Effector CD8-positive, alpha-beta T cell (primary cell): ENCODE measurements around the gene ELF3.
"Not testable (repeated sequence)": the region's sequence is repeated elsewhere in the genome, so short reads cannot be mapped to it uniquely, and the experiment has no call there.

Experiments used
- DNase-seq: peaks from one replicate; lab custom pipeline; 2025; lab: John Stamatoyannopoulos, UW

The ELF3 gene

GRCh38 chr1:202034683-202035462 is 24.5 kb downstream of the ELF3 start:
- DNase-seq = no peak

- DNase-seq = no peak
These were observed 26.4 kb downstream of the ELF3 start for GRCh38 chr1:202036595-202037387.

DNA sequence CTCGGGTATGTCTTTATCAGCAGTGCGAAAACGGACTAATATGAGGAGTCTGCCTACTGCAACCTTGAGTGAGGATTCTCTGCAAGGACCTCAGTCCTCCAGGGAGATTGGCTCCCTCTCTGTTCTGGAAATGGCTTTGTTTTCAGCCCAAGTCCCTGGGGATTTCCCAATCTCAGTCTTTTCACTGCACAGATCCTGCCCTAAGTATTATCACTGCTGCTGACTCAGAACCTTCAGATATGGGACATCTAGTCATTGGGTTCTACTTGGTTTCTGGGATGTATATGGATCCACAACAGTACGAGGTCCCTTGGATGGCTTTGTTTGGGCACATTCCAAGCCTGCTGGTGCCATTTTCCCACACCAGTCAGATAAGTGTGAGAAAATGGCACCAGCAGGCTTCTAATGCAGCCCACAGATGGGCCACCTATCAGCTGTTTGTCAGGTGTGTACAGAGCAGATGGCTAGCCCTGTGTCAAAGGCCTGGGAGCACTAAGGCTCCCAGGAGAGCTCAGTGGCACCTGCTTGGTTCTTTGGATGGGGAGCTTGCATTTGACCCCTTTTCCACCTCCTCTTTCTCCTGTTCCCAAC is 27.4 kb downstream of the ELF3 start:
- DNase-seq = no peak

DNA sequence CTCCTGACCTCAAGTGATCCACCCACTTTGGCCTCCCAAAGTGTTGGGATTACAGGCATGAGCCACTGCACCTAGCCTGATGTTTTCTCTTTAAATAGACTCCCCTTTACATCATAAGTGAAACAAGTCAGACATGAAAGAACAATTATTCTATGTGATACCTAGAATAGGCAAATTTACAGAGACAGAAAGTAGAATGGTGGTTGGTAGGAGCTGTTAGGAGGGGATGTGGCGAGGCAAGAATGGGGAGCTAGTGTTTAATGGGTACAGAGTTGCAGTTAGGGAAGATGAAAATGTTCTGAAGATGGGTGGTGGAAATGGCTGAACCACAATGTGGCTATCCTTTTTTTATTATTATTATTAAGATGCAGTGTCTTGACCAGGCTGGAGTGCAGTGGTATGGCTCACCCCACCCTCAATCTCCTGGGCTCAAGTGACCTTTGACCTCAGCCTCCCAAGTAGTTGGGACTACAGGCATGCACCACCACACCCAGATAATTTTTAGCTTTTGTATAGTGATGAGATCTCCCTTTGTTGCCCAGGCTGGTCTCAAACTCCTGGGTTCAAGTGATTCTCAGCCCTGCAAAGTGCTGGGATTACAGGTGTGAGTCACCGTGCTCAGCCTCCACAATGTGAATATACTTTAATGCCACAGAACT is 28.4 kb downstream of the ELF3 start:
- no peak for DNase-seq

DNA sequence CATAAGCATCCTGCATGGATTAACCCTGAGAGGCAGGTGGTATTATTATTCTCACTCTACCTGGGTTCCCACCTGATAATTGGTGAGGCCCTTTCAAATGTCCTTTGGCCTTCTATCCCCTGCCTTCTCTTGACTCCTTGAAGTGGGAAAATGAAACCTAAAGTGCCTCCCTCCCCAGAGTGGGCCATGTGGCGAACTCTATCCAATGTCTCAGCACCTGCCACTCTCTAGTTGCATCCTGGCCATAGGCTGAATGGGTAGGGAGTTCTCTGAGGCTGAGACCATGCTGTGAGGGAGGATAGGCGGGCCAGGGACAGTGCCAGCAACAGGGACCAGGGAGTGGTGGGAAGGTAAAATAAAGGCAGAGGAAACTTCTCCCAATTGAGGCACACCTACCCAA is 35.3 kb downstream of the ELF3 start:
- no peak for DNase-seq

- DNase-seq = no peak
These were observed 35.8 kb downstream of the ELF3 start for GRCh38 chr1:202046227-202046626.

DNA sequence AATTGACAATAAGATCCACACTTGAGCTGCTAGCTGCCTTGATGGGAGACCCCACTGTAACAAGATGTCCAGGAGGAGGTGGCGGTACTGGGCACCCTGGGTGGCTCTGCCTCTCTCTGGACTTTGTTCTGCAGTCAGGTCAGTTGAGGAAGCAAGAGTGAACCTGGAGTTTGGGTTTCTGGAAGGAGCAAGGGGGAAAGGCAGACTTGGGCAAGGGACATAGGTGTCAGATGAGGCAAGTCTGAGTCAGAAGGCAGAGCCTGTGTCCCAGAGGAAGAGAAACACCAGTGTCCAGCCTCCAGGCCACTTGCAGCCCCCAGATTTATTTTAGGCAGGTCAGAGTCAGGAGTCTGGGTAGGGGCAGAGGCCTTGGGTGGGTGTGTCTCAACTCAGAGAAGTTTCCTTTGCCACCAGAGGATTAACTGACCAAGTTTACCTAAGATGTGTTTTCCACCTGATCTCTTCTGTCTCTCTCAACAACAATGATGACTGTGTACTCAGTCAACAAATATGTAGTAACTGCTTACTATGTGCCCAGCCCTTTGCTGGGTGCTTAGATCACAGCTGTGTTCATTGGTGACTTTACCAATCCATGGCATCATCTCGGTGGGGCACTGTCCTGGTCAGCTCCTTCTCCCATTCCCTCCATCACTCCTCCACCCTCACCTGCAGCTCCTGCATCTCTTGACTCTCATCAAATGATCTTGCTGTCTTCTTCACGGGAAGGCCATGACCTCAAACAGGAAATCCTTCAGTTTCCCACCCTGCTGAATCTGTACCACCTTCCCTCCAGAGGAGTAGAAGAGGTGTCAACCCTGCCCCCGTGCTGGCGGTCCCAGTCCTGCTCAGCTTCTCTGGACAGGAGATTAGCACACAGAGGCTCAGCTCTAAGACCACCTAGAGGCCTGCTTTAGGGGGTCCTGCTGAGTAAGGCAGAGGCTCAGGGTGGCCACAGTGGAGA is 36.6 kb downstream of the ELF3 start:
- DNase-seq = no peak

DNA sequence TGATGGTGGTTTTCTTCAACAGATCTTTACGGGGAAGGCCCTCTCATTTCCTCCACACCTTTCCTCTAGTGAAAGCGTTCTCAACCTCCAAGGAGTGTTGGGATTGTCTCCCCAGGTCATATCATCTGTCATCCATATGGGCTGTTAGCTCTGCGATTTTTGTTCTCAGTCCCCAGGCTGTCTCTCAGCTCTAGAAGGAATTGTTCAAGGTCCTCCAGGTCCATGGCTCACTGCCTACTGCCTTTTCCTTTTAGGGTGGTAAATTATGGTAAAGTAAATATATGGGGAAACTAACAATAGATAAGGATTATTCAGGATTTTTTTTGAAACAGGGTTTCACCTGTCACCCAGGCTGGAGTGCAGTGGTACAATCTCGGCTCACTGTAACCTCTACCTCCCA is 37.6 kb downstream of the ELF3 start:
- no peak for DNase-seq

DNA sequence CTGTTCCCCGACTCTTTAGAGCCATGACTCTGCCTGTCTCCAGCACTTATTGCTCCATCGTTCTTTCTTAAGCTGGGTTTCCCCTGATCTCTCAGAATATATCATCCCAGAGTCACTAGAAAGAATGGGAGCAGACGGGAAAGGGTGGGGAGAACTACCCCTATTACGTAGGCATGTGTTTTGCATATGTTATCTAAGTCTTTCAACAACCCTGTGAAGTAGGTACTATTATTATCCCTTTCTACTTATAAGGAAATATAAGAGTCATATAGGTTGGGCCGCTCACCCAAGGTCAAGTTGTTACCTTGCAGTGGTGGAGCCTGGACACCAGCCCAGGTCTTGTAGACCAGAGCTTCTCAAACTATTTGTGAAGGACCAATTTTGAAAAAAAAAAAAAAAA is 38.7 kb downstream of the ELF3 start:
- DNase-seq = no peak

DNA sequence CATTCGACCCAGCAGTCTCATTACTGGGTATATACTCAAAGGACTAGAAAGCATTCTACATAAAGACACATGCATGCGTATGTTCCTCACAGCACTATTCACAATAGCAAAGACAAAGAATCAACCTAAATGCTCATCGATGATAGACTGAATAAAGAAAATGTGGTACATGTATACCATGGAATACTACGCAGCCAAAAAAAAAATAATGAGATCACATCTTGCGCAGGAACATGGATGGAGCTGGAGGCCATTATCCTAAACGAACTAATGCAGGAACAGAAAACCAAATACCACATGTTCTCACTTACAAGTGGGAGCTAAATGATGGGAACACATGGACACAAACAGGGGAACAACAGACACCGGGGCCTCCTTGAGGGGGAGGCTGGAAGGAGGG is 43.7 kb downstream of the ELF3 start:
- no peak for DNase-seq

DNA sequence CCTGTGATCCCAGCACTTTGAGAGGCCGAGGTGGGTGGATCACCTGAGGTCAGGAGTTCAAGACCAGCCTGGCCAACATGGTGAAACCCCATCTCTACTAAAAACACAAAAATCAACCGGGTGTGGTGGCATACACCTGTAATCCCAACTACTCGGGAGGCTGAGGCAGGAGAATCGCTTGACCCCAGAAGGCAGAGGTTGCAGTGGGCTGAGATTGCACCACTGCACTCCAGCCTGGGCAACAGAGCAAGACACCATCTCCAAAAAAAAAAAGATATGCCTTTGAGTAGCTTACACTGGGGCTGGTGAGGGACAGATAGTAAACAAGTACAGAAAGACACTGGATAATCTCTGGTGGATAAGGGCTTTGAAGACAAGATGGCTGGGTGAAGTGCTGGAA is 44.3 kb downstream of the ELF3 start:
- not testable (repeated sequence) for DNase-seq

DNA sequence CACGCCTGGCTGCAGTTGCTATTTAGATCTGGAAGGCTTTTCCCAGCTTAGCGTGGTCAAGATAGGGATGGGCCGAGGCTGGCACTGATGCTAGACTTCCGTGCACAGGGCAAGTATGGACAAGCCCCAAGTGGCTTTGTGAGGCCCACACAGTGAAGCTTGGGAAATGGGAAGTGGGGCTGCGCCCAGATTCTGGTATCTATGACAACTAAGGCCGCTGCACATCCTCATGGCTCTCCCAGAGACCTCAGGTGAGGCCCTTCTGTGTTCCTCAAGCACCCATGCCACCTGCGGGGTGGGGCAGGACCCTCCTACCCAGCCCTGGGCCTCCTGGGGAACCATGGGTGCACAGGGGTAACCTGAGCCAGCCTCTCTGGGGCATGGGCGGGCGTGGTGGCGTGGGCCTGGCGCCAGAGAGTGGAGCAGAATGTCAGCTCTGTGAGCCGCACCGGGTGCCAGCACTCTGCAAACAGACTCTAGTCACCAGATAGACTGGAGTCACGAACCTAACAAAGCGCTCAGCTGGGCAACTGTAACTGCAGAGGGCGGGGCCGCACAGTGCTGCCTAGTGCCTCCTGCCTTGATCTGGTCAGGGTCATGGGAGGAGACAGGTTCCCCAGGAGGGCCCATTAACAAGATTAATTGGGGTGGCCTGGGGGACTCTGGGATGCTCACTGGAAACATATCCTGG is 46.4 kb downstream of the ELF3 start:
- DNase-seq = no peak

GRCh38 chr1:202057335-202057704 is 46.9 kb downstream of the ELF3 start:
- DNase-seq = not testable (repeated sequence)

DNA sequence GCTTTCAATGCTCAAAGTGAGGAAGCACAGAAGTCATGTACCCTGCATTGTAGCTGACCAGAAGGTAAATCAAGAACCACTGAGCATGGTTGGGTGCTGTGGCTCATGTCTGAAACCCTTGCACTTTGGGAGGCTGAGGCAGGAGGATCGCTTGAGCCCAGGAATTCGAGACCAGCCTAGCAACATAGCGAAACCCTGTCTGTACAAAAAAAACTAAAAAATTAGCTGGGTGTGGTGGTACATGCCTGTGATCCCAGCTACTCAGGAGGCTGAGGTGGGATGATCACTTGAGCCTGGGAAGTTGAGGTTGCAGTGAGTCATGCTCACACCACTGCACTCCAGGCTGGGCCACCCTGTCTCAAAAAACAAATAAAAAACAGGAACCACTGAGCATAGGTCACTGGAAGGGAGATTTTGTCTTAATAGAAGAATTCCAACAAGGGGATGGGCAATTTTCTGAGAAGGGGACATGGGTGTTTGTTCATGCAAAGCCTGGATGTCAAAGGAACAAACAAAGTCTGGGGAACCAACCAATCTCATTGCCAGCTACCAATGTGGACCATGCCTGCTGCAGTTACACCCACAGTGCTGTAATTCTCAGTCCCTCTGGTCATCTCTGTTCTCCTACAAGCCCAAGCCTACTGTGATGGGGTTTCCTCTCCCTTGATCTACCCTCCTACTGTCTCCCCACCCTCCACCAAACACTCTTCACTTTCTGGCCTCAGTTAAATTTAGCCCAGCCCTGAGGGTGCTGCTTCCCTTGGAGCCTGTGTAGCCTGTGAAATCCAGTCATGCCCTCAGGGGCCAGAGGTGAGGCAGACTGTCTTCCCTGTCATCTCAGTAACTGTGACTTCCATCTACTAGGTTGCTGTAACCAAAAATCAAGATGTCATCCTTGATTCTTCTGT is 47.9 kb downstream of the ELF3 start:
- no peak for DNase-seq

- no peak for DNase-seq
These were observed 50.7 kb downstream of the ELF3 start for GRCh38 chr1:202061055-202061454.

DNA sequence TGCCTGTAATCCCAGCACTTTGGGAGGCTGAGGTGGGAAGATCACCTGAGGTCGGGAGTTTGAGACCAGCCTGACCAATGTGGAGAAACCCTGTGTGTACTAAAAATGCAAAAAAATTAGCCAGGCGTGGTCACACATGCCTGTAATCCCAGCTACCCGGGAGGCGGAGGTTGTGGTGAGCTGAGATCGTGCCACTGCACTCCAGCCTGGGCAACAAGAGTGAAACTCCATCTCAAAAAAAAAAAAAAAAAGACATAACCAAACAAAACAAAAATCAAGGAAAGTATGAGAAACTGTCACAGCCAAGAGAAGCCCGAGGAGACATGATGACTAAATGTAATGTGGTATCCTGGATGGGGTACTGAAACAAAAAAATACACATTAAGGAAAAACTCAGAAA is 51.4 kb downstream of the ELF3 start:
- not testable (repeated sequence) for DNase-seq

GRCh38 chr1:202062636-202063035 is 52.2 kb downstream of the ELF3 start:
- not testable (repeated sequence) for DNase-seq

GRCh38 chr1:202063093-202063492 is 52.7 kb downstream of the ELF3 start:
- DNase-seq = no peak

GRCh38 chr1:202064889-202065312 is 54.5 kb downstream of the ELF3 start:
- DNase-seq = not testable (repeated sequence)
